ENCODE results near the gene PYURF. TPM values are rescaled to one million over a fixed set of nuclear protein-coding genes. Genes with fewer than 3 reads are reported as not detected.

Gene PYURF
- total and polyA plus RNA-seq, 9 of the 15 experiments (the other 6 are each of a cell fraction or from before 2014, with no cell fraction given) = 22.5 to 199 (median 108) TPM

DNA sequence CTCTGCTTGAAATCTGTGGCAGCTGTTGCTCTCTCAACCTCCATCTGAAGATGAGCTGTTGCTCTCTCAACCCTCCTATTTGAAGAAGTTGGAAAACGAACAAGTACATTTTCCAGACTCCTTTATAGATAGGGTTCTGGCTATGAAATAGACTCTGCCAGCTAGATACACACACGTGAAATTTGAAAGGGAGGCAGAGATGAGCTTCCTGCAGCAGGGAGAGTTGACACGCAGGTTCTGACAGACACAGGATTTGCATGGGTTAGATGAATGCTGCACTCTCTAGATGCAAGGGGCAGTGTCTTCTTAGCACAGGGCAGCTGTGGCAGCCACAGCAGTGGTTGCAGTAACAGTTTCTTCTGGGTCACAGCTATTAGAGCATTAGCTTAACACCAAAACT is 8.0 kb upstream of the PYURF start (continued):
- TF ChIP-seq, protein P1, sequence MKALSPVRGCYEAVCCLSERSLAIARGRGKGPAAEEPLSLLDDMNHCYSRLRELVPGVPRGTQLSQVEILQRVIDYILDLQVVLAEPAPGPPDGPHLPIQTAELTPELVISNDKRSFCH (CRISPR knock-in tag; IDR thresholded peaks at IDR 0.05) = no peak
- TF ChIP-seq, protein P1 (tag; IDR thresholded peaks at IDR 0.05) = no peak
- TF ChIP-seq MAFF (IDR thresholded peaks at IDR 0.05; ENCODE audit: low read length) = no peak
- TF ChIP-seq MAFK (IDR thresholded peaks at IDR 0.05; ENCODE audit: low read length) = no peak
- no peak for TF ChIP-seq RUNX1 (IDR thresholded peaks at IDR 0.05; ENCODE audit: low read depth)
- TF ChIP-seq ELF1 (tag; IDR thresholded peaks at IDR 0.05) = no peak
- TF ChIP-seq HLTF (IDR thresholded peaks at IDR 0.05) = no peak
- no peak for TF ChIP-seq ZNF23 (CRISPR knock-in tag; IDR thresholded peaks at IDR 0.05)

DNA sequence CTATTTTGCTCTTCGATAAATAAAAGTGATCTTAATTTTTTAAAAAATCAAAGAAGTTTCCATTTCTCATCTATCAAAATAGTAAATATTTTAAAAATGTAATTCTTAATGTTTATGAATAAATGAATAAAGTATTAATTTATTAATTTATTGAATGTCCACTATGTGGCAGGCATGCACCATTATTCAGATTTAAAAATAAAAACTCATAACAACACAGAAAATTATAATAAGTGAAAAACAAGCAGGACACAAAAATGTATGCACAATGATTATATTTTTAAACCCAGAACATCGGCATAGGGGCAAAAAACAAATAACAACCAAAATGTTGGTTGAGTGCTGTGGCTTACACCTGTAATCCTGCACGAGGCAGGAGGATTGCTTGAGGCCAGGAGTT is 5.3 kb upstream of the PYURF start:
- POLR2A ChIA-PET = no interaction called here
- intact Hi-C loops (cut with micrococcal nuclease) = loop anchor here (5.0 to 10.0 kb wide), 2 partner anchors 288 to 586 kb away; partner anchors contain the start of gene TIGD2

More for the DNA sequence above, 5.3 kb upstream of the PYURF start:
- WGBS (ENCODE audit: insufficient coverage, low coverage, missing lambda C conversion rate) = 69% methylated on average over 3 of the region's 3 CpGs
- Histone ChIP-seq H3K4me1 (replicated peaks in 1 of 2; ENCODE audit: control insufficient read depth in 2 of 2, insufficient read depth in 2 of 2, low read length in 2 of 2) (peaks cover 0 to 12% of the 10 kb centered on the region in 2 experiments; a peak in 2 of 5 replicates), H2AFZ (ENCODE audit: low read depth, low read length) (no peak overlapping the region), H3K4me3 (no peak overlapping the region), H4K20me1 (replicated peaks; ENCODE audit: control insufficient read depth, insufficient read depth, low read length) (no peaks in the 10 kb centered on the region), H3K79me2 (ENCODE audit: control insufficient read depth, insufficient read depth, low read length) (peaks cover 5% of the 10 kb centered on the region), H3K27me3 (ENCODE audit: control insufficient read depth in 2 of 2, insufficient read depth in 2 of 2, low read length in 2 of 2) (no peaks in the 10 kb centered on the region), H3K9ac (ENCODE audit: insufficient read depth in 1 of 2, low read depth in 2 of 2, low read length in 2 of 2) (no peak overlapping the region), H3K9me3 (replicated peaks; ENCODE audit: control insufficient read depth, insufficient read depth, low read depth, low read length) (no peaks in the 10 kb centered on the region), H3K4me2 (ENCODE audit: insufficient read depth, low read length) (no peak overlapping the region), H3K27ac (ENCODE audit: extremely low read depth, low read depth, low read length) (no peak overlapping the region), H3K36me3 (ENCODE audit: control insufficient read depth, insufficient read depth, low read length) (no peaks in the 10 kb centered on the region), H3K9me1 (ENCODE audit: control insufficient read depth, insufficient read depth, low read length) (no peaks in the 10 kb centered on the region)
- ATAC-seq (no peak), DNase-seq (ENCODE audit: extremely low read depth in 1 of 4, low spot score in 3 of 4) (no peak), FAIRE-seq (no peak)
- CTCF ChIA-PET (ENCODE audit: low intra/inter-chr PET ratio) = interaction anchor here (0.7 to 1.1 kb wide), 2 partner anchors 130 to 493 kb away, joined by 4 read pairs; no protein-coding TSS in a partner anchor
- BruUV-seq (replicated peaks) = no TSS peak
- TF ChIP-seq, protein P2, sequence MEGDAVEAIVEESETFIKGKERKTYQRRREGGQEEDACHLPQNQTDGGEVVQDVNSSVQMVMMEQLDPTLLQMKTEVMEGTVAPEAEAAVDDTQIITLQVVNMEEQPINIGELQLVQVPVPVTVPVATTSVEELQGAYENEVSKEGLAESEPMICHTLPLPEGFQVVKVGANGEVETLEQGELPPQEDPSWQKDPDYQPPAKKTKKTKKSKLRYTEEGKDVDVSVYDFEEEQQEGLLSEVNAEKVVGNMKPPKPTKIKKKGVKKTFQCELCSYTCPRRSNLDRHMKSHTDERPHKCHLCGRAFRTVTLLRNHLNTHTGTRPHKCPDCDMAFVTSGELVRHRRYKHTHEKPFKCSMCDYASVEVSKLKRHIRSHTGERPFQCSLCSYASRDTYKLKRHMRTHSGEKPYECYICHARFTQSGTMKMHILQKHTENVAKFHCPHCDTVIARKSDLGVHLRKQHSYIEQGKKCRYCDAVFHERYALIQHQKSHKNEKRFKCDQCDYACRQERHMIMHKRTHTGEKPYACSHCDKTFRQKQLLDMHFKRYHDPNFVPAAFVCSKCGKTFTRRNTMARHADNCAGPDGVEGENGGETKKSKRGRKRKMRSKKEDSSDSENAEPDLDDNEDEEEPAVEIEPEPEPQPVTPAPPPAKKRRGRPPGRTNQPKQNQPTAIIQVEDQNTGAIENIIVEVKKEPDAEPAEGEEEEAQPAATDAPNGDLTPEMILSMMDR (IDR thresholded peaks at IDR 0.05 in 2 of 3, conservative IDR thresholded peaks at IDR 0.05 in 1 of 3; ENCODE audit: insufficient read depth in 2 of 3, low read depth in 1 of 3, low read length in 3 of 3) = peak in 1 of 3 experiments; percentile 16; a peak in 1 of 6 replicates
- TF ChIP-seq SRF (CRISPR knock-in tag; IDR thresholded peaks at IDR 0.05) (no peak), RAD21 (CRISPR knock-in tag; conservative IDR thresholded peaks at IDR 0.05 in 1 of 2, IDR thresholded peaks at IDR 0.05 in 1 of 2) (peak in 1 of 2 experiments; percentile 16; a peak in 1 of 4 replicates)
- in situ Hi-C loops (cut with MboI) = loop anchor here (25.0 kb wide), 1 partner anchor 283 kb away; no protein-coding TSS in a partner anchor

All from K562 (cell line).